ENCODE measurements around the gene RAB3IL1.

The RAB3IL1 gene

DNA sequence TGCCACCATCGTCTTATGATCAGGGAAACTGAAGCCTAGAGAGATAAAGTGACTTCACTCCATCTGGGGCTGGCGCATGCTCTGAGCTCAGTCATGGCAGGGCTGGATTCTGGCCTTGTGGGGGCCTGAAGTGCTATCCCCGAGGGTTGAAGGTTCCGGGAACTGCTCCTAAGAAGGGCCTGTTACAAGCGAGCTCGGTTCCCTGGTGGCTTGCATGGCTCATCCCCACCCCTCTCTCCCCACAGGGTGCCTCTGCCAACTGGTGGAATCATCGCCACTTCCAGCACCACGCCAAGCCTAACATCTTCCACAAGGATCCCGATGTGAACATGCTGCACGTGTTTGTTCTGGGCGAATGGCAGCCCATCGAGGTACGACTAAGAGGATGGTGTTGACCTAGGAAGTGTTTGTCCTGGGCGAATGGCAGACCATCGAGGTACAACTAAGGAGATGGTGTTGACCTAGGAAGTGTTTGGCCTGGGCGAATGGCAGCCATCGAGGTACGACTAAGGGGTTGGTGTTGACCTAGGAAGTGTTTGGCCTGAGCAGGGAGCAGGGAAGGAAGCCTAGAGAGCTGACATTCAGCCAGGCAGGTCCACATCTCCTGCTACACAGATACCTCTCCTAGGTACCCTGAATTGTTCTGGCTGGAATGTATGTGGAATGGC is 69.3 kb downstream of the RAB3IL1 start:
- H3K9ac ChIP-seq (ENCODE audit: low read length): no peak overlapping the region
- H3K27ac ChIP-seq (ENCODE audit: low read depth, low read length): no peak overlapping the region
- H3F3A ChIP-seq (ENCODE audit: insufficient read depth): no peaks in the 10 kb centered on the region
- H4K20me1 ChIP-seq (ENCODE audit: low read depth, low read length): no peaks in the 10 kb centered on the region
- TF ChIP-seq, protein P1, sequence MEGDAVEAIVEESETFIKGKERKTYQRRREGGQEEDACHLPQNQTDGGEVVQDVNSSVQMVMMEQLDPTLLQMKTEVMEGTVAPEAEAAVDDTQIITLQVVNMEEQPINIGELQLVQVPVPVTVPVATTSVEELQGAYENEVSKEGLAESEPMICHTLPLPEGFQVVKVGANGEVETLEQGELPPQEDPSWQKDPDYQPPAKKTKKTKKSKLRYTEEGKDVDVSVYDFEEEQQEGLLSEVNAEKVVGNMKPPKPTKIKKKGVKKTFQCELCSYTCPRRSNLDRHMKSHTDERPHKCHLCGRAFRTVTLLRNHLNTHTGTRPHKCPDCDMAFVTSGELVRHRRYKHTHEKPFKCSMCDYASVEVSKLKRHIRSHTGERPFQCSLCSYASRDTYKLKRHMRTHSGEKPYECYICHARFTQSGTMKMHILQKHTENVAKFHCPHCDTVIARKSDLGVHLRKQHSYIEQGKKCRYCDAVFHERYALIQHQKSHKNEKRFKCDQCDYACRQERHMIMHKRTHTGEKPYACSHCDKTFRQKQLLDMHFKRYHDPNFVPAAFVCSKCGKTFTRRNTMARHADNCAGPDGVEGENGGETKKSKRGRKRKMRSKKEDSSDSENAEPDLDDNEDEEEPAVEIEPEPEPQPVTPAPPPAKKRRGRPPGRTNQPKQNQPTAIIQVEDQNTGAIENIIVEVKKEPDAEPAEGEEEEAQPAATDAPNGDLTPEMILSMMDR (IDR thresholded peaks at IDR 0.05; ENCODE audit: insufficient read depth, low read length, poor library complexity, severe bottlenecking): no peak
- no peak for TF ChIP-seq EZH2phosphoT487 (conservative IDR thresholded peaks at IDR 0.05; ENCODE audit: low read length)
- no peaks in the 10 kb centered on the region for H3K36me3 ChIP-seq (ENCODE audit: low read length)
- no peaks in the 10 kb centered on the region for H3K79me2 ChIP-seq (ENCODE audit: insufficient read depth, low read length)
- H3K9me2 ChIP-seq (replicated peaks; ENCODE audit: insufficient read depth, low read length): no peaks in the 10 kb centered on the region
- H3K27me3 ChIP-seq (ENCODE audit: low read length): no peaks in the 10 kb centered on the region
- no peaks in the 10 kb centered on the region for H3K9me3 ChIP-seq (ENCODE audit: insufficient read depth, low read length)
- no peak overlapping the region for H2AFZ ChIP-seq (ENCODE audit: low read depth, low read length, severe bottlenecking)
- H3K4me3 ChIP-seq (ENCODE audit: insufficient read depth, low read length, poor library complexity, severe bottlenecking): no peak overlapping the region
- no peak overlapping the region for H3K4me2 ChIP-seq (ENCODE audit: low read depth, low read length, poor library complexity, severe bottlenecking)

Measured in SU-DHL-6 (cell line).